Nephron progenitor cell (in vitro differentiated cells): Measurements from ENCODE around the gene P2RY8.

Experiments used
- DNase-seq: peaks from one replicate; pipeline ENCODE4 v3.0.0; 2021
- H3K27ac Mint-ChIP-seq: 2 replicates; pipeline ENCODE4 v1.8.0; 2021; ENCODE audit warnings: mild to moderate bottlenecking, moderate library complexity, mixed read lengths
- H3K27me3 Mint-ChIP-seq: 2 replicates; pipeline ENCODE4 v1.8.0; 2021; ENCODE audit warnings: mild to moderate bottlenecking, low read depth, mixed read lengths; ENCODE audit not compliant: poor library complexity
- H3K36me3 Mint-ChIP-seq: 2 replicates; pipeline ENCODE4 v1.8.0; 2021; ENCODE audit warnings: low read depth, mixed read lengths
- H3K4me1 Mint-ChIP-seq: 2 replicates; pipeline ENCODE4 v1.8.0; 2021; ENCODE audit warnings: mixed read lengths
- H3K4me3 Mint-ChIP-seq: 2 replicates; pipeline ENCODE4 v1.8.0; 2021; ENCODE audit warnings: mild to moderate bottlenecking, moderate library complexity, mixed read lengths
- H3K9me3 Mint-ChIP-seq: 2 replicates; pipeline ENCODE4 v1.8.0; 2021; ENCODE audit warnings: mild to moderate bottlenecking, moderate library complexity, mixed read lengths
- TF ChIP-seq, protein P1 (sequence below): fragments of 200-600 bp; sonication (generic); IDR thresholded peaks from 2 replicates; pipeline ENCODE4 v1.5.0; 2021; ENCODE audit warnings: antibody characterized with exemption

P2RY8 gene

DNA sequence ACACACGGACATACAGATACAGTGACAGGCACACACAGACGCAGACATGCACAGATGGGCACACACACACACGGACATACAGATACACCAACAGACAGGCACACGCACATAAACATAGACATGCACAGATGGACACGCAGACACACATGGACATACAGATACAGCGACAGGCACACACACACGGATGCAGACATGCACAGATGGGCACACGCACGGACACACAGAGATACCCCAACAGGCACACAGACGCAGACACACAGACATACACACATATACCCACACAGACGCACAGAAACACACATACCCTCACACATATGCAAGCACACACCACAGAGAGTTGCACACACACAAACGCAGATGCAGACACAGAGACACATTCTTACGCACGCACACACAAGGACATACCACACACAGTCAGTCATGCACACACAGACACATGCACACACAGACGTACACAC, 120.6 kb downstream of the P2RY8 start:
- Mint-ChIP-seq H3K4me1 (no peaks in the 10 kb centered on the region), H3K36me3 (peaks cover 23% of the 10 kb centered on the region), H3K27ac (no peak overlapping the region), H3K27me3 (peaks cover 12% of the 10 kb centered on the region), H3K4me3 (no peak overlapping the region), H3K9me3 (peaks cover 18% of the 10 kb centered on the region)
- TF ChIP-seq, protein P1, sequence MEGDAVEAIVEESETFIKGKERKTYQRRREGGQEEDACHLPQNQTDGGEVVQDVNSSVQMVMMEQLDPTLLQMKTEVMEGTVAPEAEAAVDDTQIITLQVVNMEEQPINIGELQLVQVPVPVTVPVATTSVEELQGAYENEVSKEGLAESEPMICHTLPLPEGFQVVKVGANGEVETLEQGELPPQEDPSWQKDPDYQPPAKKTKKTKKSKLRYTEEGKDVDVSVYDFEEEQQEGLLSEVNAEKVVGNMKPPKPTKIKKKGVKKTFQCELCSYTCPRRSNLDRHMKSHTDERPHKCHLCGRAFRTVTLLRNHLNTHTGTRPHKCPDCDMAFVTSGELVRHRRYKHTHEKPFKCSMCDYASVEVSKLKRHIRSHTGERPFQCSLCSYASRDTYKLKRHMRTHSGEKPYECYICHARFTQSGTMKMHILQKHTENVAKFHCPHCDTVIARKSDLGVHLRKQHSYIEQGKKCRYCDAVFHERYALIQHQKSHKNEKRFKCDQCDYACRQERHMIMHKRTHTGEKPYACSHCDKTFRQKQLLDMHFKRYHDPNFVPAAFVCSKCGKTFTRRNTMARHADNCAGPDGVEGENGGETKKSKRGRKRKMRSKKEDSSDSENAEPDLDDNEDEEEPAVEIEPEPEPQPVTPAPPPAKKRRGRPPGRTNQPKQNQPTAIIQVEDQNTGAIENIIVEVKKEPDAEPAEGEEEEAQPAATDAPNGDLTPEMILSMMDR = no peak
- no peak for DNase-seq
